NCI-H1694 treated with DMSO at 0.1 percent for 48 hours (cell line): Measurements from ENCODE around the gene RXRB.
A peak's percentile ranks its signal among the peaks of the same experiment; 100 is the strongest.

Experiments
- DNase-seq: peaks from one replicate; lab custom pipeline; 2025; lab: John Stamatoyannopoulos, UW

The RXRB gene

GRCh38 chr6:33211666-33212422 is 11.4 kb upstream of the RXRB start:
- DNase-seq = no peak

DNA sequence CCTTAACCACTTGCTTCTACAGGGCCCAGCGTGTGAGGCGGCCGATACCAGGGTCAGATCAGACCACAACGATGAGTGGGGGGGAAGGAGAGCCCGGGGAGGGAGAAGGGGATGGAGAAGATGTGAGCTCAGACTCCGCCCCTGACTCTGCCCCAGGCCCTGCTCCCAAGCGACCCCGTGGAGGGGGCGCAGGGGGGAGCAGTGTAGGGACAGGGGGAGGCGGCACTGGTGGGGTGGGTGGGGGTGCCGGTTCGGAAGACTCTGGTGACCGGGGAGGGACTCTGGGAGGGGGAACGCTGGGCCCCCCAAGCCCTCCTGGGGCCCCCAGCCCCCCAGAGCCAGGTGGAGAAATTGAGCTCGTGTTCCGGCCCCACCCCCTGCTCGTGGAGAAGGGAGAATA is 10.7 kb upstream of the RXRB start:
- DNase-seq = no peak

- DNase-seq = no peak
Measured at GRCh38 chr6:33209856-33210255, 9.4 kb upstream of the RXRB start.

DNA sequence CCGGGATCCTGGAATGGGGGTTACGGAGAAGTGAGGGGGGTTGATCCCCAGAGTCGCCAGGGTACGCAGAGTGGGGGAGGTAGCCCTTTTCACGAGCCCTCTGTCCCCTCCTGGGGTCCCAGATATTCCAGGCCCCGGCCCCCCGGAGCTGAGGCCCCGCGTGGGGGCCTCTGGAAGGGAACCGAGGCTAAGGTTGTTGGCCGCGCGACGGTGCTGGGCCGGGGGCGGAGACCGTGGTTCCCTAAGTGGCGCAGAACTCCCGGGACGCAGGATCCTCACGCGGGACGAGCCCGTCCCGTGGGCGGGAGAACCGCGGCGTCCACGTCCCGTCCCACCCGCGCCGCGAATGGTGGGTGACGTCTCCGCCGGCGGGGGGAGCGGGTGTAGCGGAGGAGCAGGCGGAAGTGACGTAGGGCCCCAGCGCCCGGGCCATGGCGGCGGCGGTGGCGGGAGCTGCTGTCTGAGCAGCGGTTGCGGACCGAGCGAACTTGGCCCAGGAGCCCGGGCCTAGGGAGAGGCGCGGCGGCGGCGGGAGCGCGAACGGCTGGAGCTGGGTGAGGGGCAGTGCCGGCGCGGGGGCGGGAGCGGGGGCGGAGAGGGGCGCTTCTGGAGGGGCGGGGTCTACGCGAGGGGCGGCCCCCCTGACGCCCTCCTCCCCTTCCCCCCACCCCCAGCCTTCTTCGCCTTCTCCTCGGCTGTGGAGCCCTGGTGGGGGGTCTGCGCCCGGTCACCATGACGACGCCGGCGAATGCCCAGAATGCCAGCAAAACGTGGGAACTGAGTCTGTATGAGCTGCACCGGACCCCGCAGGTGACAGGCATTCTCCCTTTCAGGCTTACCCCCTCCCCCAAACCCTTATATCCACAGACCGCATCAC is 7.9 kb upstream of the RXRB start, which contains the start of gene RING1:
Gene RING1 (plus strand): TSS at position 410 of the 877 bp plus-strand sequence. CDS start 323 bp downstream, at position 733.
- DNase-seq = peak; percentile 26

- DNase-seq = no peak
Measured at GRCh38 chr6:33207552-33208090, 7.2 kb upstream of the RXRB start.

- DNase-seq = no peak
Measured at GRCh38 chr6:33206864-33207551, 6.5 kb upstream of the RXRB start.

GRCh38 chr6:33206027-33206863 is 5.8 kb upstream of the RXRB start:
- no peak for DNase-seq

DNA sequence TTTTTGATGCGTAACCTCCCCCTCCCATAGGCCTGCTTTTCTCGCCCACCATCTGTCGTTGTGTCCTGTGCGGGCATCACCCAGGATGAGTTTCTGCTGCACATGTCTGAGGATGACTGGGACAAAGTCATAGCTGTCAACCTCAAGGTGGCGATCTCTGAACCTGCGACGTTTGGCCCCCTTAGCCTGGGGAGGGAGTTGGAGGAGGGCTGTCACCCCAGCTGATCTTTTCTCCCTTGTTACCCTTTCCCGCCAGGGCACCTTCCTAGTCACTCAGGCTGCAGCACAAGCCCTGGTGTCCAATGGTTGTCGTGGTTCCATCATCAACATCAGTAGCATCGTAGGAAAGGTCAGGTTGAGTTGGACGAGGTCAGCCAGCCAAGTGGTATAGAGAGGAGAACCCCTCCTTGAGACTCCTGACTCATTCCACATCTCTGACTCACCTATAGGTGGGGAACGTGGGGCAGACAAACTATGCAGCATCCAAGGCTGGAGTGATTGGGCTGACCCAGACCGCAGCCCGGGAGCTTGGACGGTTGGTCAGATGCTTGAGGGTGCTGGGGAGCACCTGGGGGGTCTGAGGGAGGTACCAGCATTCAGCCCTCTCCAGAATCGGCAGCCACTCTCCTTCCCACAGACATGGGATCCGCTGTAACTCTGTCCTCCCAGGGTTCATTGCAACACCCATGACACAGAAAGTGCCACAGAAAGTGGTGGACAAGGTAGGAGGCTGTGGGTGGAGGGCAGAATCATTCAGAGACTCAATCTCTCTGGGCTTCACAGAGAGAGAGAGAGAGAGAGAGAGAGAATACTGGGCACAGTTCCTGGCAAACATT is 4.9 kb upstream of the RXRB start:
- DNase-seq = no peak

DNA sequence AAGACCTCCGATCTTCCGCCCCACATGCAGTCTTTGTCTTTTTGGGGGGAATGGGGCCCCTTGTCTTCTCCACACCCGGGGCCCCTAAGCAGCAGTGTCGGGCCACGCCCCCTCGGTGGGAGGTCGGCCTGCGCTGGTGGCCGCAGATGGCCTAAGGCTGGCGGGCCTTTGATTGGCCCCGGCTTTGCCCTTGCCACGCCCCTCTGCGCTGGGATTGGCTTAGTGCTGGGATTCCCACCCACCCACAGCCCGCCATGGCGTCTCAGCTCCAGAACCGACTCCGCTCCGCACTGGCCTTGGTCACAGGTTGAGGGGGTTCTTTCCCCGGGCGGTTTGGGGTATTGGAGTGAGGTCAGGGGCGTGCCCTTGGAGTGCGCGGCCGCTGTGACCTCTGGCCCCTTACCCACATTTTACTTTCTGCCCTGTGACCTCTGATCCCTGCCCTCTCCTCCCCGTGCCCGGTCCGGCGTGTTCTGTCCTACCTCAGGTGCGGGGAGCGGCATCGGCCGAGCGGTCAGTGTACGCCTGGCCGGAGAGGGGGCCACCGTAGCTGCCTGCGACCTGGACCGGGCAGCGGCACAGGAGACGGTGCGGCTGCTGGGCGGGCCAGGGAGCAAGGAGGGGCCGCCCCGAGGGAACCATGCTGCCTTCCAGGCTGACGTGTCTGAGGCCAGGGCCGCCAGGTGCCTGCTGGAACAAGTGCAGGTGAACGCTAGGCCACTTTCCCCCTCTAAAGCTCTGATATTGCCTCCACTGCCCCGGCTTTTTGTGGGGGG is 4.1 kb upstream of the RXRB start, which contains the start of gene HSD17B8:
Gene HSD17B8 (plus strand): TSS at position 241 of the 776 bp plus-strand sequence. CDS start 14 bp downstream, at position 255.
- peak; percentile 66 for DNase-seq

DNA sequence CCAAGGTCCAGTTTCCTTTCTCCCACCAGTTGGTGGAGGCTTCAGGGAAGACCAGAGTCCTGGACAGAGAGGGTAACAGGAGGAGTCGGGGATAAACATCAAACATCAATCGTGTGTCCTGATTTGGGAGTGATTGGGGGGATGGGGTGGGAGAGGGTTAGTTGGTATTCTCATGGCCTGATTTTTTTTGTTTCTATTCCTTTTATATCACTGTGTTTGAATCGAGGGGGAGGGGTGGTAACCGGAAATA is 3.6 kb upstream of the RXRB start:
- DNase-seq = no peak

DNA sequence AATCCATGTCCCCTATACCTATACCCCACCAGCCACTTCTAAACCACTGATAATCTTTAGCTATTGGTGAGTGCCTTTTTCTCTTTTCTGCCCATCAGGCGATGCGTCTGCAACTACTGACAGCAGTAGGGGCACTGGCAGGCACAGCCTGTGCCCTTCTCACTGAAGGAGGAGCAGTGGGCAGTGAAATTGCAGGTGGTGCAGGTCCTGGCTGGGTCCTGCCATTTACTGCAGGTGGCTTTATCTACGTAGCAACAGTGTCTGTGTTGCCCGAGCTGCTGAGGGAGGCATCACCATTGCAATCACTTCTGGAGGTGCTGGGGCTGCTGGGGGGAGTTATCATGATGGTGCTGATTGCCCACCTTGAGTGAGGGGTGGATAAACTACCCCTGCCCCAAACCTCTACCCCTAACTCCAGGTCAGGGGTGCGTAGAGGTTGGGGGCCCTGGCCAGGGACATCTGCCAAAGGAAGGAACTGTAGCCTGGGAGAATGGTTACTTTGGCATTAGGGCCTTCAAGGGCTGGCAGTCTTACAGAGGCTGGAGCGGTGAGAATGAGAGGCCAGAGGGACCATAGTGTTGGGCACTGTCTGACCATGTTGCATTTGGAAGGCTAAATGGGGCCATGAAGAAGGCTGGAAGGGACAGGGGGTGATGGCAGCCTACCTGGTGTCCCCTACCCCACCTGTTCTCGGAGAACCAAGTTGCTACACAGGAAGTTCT is 3.1 kb upstream of the RXRB start:
- DNase-seq = no peak

DNA sequence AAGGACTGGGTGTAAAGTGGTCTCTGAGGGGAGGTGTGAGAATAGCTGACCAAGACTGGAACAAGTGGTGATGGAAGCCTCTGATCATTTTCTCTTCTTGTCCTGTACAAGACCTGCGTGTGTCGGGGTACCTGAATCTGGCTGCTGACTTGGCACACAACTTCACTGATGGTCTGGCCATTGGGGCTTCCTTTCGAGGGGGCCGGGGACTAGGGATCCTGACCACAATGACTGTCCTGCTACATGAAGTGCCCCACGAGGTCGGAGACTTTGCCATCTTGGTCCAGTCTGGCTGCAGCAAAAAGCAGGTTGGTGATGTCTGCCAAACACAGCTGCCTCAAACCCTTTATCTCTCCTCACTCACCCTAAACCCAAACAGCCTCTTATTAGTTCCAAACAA is 2.3 kb upstream of the RXRB start:
- DNase-seq = no peak

GRCh38 chr6:33201935-33202334 is 1.5 kb upstream of the RXRB start:
- DNase-seq = no peak

DNA sequence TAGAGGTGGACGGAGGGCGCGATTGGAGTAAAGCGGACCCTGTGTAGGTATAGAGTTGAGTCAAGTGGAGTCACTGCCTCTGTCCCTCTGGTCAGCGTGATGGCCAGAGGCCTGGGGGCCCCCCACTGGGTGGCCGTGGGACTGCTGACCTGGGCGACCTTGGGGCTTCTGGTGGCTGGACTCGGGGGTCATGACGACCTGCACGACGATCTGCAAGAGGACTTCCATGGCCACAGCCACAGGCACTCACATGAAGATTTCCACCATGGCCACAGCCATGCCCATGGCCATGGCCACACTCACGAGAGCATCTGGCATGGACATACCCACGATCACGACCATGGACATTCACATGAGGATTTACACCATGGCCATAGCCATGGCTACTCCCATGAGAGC is 681 bp upstream of the RXRB start:
- no peak for DNase-seq

- no peak for DNase-seq
Measured at GRCh38 chr6:33199687-33200218, 712 bp downstream of the RXRB start.

DNA sequence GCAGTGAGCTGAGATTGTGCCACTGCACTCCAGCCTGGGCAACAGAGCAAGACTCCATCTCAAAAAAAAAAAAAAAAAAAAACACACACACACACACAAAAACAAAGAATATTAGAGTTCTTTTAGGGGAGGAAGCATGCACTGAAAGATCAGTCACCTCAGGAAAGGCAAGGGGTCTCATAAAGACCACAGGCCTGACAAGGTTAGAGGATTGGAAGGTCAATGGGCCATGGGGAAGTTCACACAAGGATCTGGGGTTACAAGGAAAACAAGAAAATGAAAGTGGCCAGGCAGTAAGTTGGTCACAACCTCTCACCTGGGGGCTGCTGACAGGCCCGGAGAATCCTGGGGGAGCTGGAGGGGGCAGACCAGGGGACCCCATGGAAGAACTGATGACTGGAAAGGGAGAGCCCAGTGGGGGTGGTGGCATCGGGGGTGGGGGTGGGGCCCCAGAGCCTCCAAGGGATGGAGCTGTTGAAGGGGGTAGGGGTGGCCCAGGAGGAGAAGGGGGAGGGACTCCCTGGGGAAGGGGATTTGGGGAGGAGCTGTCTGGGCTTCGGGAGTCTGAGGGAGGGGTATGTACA is 1.5 kb downstream of the RXRB start:
- no peak for DNase-seq

DNA sequence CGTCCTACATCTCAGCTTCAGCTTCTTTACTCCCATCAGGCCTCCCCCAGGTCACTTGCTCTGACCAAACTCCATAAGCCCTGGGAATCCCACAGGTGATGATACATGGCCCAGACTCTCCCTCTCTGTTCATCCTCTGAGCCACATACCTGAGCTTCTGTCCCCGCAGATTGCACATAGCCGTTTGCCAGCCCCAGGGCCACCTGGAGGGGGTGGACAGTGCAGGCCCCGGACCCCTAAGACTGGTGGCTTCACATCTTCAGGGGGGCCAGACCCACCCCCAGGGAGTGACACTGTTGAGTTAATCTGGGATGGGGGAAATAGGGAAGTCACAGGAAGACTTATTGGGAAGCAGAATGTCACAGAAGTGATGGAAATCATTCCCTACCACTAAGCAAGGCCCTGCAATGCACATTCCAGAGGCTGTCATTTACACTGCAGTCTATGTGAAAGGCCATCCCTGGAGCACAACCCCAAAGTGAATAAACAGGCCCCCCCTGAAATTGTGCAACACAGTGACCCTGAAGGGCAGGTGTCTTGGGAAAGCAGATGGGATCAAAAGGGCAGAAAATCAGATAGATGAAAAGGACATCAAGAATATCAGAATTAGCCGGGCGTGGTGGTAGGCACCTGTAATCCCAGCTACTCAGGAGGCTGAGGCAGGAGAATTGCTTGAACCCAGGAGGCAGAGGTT is 2.2 kb downstream of the RXRB start:
- no peak for DNase-seq
